AG10803 (cell line): ENCODE results near the gene GNAT1.
"Not testable (repeated sequence)": the region's sequence is repeated elsewhere in the genome, so short reads cannot be mapped to it uniquely, and the experiment has no call there.

Experiments
- DNase-seq: peaks from one replicate; pipeline ENCODE4 v3.0.0; 2010; ENCODE audit warnings: low read depth
- H3K4me3 ChIP-seq: 2 replicates; pipeline ENCODE4 v1.5.1; 2011; ENCODE audit warnings: mild to moderate bottlenecking, low read length, control low read depth
- CTCF ChIP-seq: conservative IDR thresholded peaks from 2 replicates; pipeline ENCODE4 v1.5.1; 2011; ENCODE audit warnings: mild to moderate bottlenecking, low read length, control low read depth, inconsistent platforms

Gene GNAT1

GRCh38 chr3:50208677-50209344 is 17.4 kb downstream of the GNAT1 start:
- TF ChIP-seq CTCF, result no peak
- H3K4me3 ChIP-seq, result no peak overlapping the region
- DNase-seq, result no peak

- TF ChIP-seq CTCF, result no peak
- H3K4me3 ChIP-seq, result no peak overlapping the region
- DNase-seq, result no peak
Measured at GRCh38 chr3:50210176-50210509, 18.7 kb downstream of the GNAT1 start.

- no peak overlapping the region for H3K4me3 ChIP-seq
- TF ChIP-seq CTCF, result no peak
Measured at GRCh38 chr3:50210510-50211367, 19.3 kb downstream of the GNAT1 start.

GRCh38 chr3:50211368-50211717 is 19.9 kb downstream of the GNAT1 start:
- DNase-seq, H3K4me3 ChIP-seq: not testable (repeated sequence)

More at GRCh38 chr3:50210510-50211367, 19.3 kb downstream of the GNAT1 start:
- no peak for DNase-seq

GRCh38 chr3:50211930-50212329 is 20.5 kb downstream of the GNAT1 start:
- TF ChIP-seq CTCF, result no peak
- DNase-seq, result peak; percentile 55

GRCh38 chr3:50212502-50212901 is 21.1 kb downstream of the GNAT1 start:
- TF ChIP-seq CTCF, result peak; percentile 20
- DNase-seq, result no peak
- no peak overlapping the region for H3K4me3 ChIP-seq

More at GRCh38 chr3:50211930-50212329, 20.5 kb downstream of the GNAT1 start:
- no peak overlapping the region for H3K4me3 ChIP-seq

- no peak for DNase-seq
- no peak for TF ChIP-seq CTCF
- H3K4me3 ChIP-seq, result no peak overlapping the region
Measured at GRCh38 chr3:50212971-50213370, 21.6 kb downstream of the GNAT1 start.
